OCI-LY7 (cell line): ENCODE data around the gene RFWD3. TPM values are rescaled to one million over a fixed set of nuclear protein-coding genes. Genes with fewer than 3 reads are reported as not detected.

Experiments used
- BruUV-seq: library from RNA; stranded (reverse); fragments of 400-500 nt; replicated peaks from 2 replicates; lab custom pipeline; 2021; lab: Mats Ljungman, UMichigan
- CTCF ChIA-PET: fragments of 300-600 bp; sonication (Branson Sonifier 250); formaldehyde crosslinking; loops from one replicate; lab custom pipeline; 2022; ENCODE audit warnings: antibody characterized with exemption; ENCODE audit not compliant: unreplicated experiment; lab: Charles Lee
- POLR2A ChIA-PET: fragments of 300-600 bp; sonication (Branson Sonifier 250); formaldehyde crosslinking; loops from one replicate; lab custom pipeline; 2022; ENCODE audit warnings: antibody characterized with exemption; lab: Charles Lee
- DNase-seq: peaks from one replicate; pipeline ENCODE4 v3.0.0-alpha.2; 2015; ENCODE audit warnings: low spot score
- H2AFZ ChIP-seq: fragments of 200-600 bp; sonication (generic), shearing (Covaris generic); 2 replicates; pipeline ENCODE4 v1.6.1; 2014; ENCODE audit warnings: mild to moderate bottlenecking, antibody characterized with exemption, low read length, moderate library complexity
- H3K27ac ChIP-seq: fragments of 200-600 bp; sonication (generic); 2 replicates; pipeline ENCODE4 v1.5.1; 2014; ENCODE audit warnings: mixed run types, low read depth, mild to moderate bottlenecking, moderate library complexity, low read length, inconsistent platforms; ENCODE audit not compliant: poor library complexity, severe bottlenecking
- H3K36me3 ChIP-seq: fragments of 200-600 bp; sonication (generic); 2 replicates; pipeline ENCODE4 v1.6.1; 2014; ENCODE audit warnings: mild to moderate bottlenecking, antibody characterized with exemption, low read length, moderate library complexity, mixed read lengths; ENCODE audit not compliant: insufficient read depth
- H3K4me1 ChIP-seq: fragments of 200-600 bp; sonication (generic); 2 replicates; pipeline ENCODE4 v1.5.1; 2014; ENCODE audit warnings: mild to moderate bottlenecking, low read length; ENCODE audit not compliant: insufficient read depth, poor library complexity, severe bottlenecking
- H3K4me2 ChIP-seq: fragments of 200-600 bp; sonication (generic); 2 replicates; pipeline ENCODE4 v1.6.1; 2014; ENCODE audit warnings: mild to moderate bottlenecking, low read length
- H3K4me3 ChIP-seq: fragments of 200-600 bp; sonication (generic); 2 replicates; pipeline ENCODE4 v1.5.1; 2014; ENCODE audit warnings: mild to moderate bottlenecking, low read depth, low read length; ENCODE audit not compliant: poor library complexity, severe bottlenecking
- H3K79me2 ChIP-seq: fragments of 200-600 bp; sonication (generic); 2 replicates; pipeline ENCODE4 v1.6.1; 2016; ENCODE audit warnings: low read depth, mild to moderate bottlenecking, low read length, moderate library complexity, mixed read lengths; ENCODE audit not compliant: insufficient read depth
- H3K9me2 ChIP-seq: fragments of 200-600 bp; sonication (generic); 2 replicates; pipeline ENCODE4 v1.6.1; 2016; ENCODE audit warnings: mild to moderate bottlenecking, low read length, mixed read lengths; ENCODE audit not compliant: insufficient read depth
- H3K9me3 ChIP-seq: fragments of 200-600 bp; sonication (generic); 2 replicates; pipeline ENCODE4 v1.6.1; 2014; ENCODE audit warnings: mild to moderate bottlenecking, mixed run types, low read length, mixed read lengths
- H4K20me1 ChIP-seq: fragments of 200-600 bp; sonication (generic); 2 replicates; pipeline ENCODE4 v1.6.1; 2014; ENCODE audit warnings: mild to moderate bottlenecking, antibody characterized with exemption, low read length, moderate library complexity, mixed read lengths; ENCODE audit not compliant: insufficient read depth
- CTCF ChIP-seq: fragments of 200-600 bp; sonication (generic); conservative IDR thresholded peaks from 2 replicates; pipeline ENCODE4 v1.5.1; 2014; ENCODE audit warnings: mild to moderate bottlenecking, antibody characterized with exemption, low read length, moderate library complexity, mixed read lengths
- EZH2phosphoT487 ChIP-seq: fragments of 200-600 bp; sonication (generic); IDR thresholded peaks from 2 replicates; pipeline ENCODE4 v1.6.1; 2018; ENCODE audit warnings: low read depth, borderline replicate concordance, mild to moderate bottlenecking, mixed run types, antibody characterized with exemption, low read length, moderate library complexity, mixed read lengths
- intact Hi-C: fragments of 100-400 bp; cut with micrococcal nuclease; formaldehyde crosslinking; loops from one replicate; pipeline ENCODE4 v1.10.0; 2022; ENCODE audit not compliant: unreplicated experiment
- total RNA-seq, 2 experiments: library from RNA; depleted of rRNA in 1 of 2; stranded (reverse); fragments of >200 nt in 1 of 2; shearing (Covaris generic) in 1 of 2; gene quantifications; 2 replicates each; pipeline ENCODE4 v1.2.3, GENCODE V29; 2014 to 2022

Gene RFWD3
- total RNA-seq, 2 experiments from 2014 or later, result 79.7 to 134 TPM

GRCh38 chr16:74608381-74608780 is 58.3 kb downstream of the RFWD3 start:
- POLR2A ChIA-PET, result interaction anchor here (0.6 to 1.4 kb wide), 6 partner anchors 15 to 51 kb away, joined by 3 to 4 read pairs (median 3); no protein-coding TSS in a partner anchor
- H3K9me2 ChIP-seq, result no peaks in the 10 kb centered on the region
- CTCF ChIA-PET, result no interaction called here
- H4K20me1 ChIP-seq, result peaks cover 14% of the 10 kb centered on the region; the same call in 1 of the 2 replicates
- no peaks in the 10 kb centered on the region for H3K36me3 ChIP-seq
- no peak for DNase-seq
- intact Hi-C loops, result no loop called here
- no peak overlapping the region for H3K4me2 ChIP-seq
- H3K4me3 ChIP-seq, result no peak overlapping the region
- TF ChIP-seq EZH2phosphoT487 (no peak), CTCF (no peak)
- H3K4me1 ChIP-seq, result peaks cover 28% of the 10 kb centered on the region
- no peak overlapping the region for H3K27ac ChIP-seq
- no TSS peak for BruUV-seq
- peak overlapping the region; percentile 98; the same call in 1 of the 2 replicates for H2AFZ ChIP-seq
- peaks cover 33% of the 10 kb centered on the region for H3K79me2 ChIP-seq
- no peaks in the 10 kb centered on the region for H3K9me3 ChIP-seq

- Histone ChIP-seq H3K9me2 (no peaks in the 10 kb centered on the region), H3K4me3 (peak overlapping the region; percentile 86), H4K20me1 (peaks cover 14% of the 10 kb centered on the region; the same call in 1 of the 2 replicates), H3K36me3 (no peaks in the 10 kb centered on the region), H3K4me2 (peak overlapping the region; percentile 97), H3K79me2 (peaks cover 35% of the 10 kb centered on the region), H3K4me1 (peaks cover 28% of the 10 kb centered on the region), H3K9me3 (no peaks in the 10 kb centered on the region), H3K27ac (no peak overlapping the region), H2AFZ (peak overlapping the region; percentile 98)
- ChIA-PET POLR2A (interaction anchor here (0.6 to 1.4 kb wide), 6 partner anchors 15 to 133 kb away, joined by 3 to 4 read pairs (median 3); no protein-coding TSS in a partner anchor), CTCF (no interaction called here)
- intact Hi-C loops, result no loop called here
- BruUV-seq, result no TSS peak
- TF ChIP-seq CTCF (no peak), EZH2phosphoT487 (no peak)
- DNase-seq, result no peak
Measured at GRCh38 chr16:74607962-74608356, 58.7 kb downstream of the RFWD3 start.

- POLR2A ChIA-PET, result interaction anchor here (0.5 to 1.4 kb wide), 10 partner anchors 9 to 165 kb away, joined by 3 to 6 read pairs (median 3); no protein-coding TSS in a partner anchor
- H3K36me3 ChIP-seq, result no peaks in the 10 kb centered on the region
- peak overlapping the region; percentile 86 for H3K4me3 ChIP-seq
- H3K4me2 ChIP-seq, result peak overlapping the region; percentile 97
- peaks cover 28% of the 10 kb centered on the region for H3K4me1 ChIP-seq
- intact Hi-C loops, result no loop called here
- H2AFZ ChIP-seq, result peak overlapping the region; percentile 98
- H3K9me3 ChIP-seq, result no peaks in the 10 kb centered on the region
- peak overlapping the region; percentile 68 for H3K27ac ChIP-seq
- CTCF ChIA-PET, result no interaction called here
- no peaks in the 10 kb centered on the region for H3K9me2 ChIP-seq
- peaks cover 14% of the 10 kb centered on the region; the same call in 1 of the 2 replicates for H4K20me1 ChIP-seq
- DNase-seq, result no peak
- peaks cover 40% of the 10 kb centered on the region for H3K79me2 ChIP-seq
- BruUV-seq, result TSS peak; percentile 91
- TF ChIP-seq CTCF (no peak), EZH2phosphoT487 (no peak)
Measured at GRCh38 chr16:74607310-74607961, 59.2 kb downstream of the RFWD3 start.
